IMR-90 (cell line): Measurements from ENCODE around the gene DOK3. TPM values are rescaled to one million over a fixed set of nuclear protein-coding genes. Genes with fewer than 3 reads are reported as not detected.

Experiments used
- ATAC-seq: fragments of 200-7000 bp; cut with Tn5 transposase; 2 replicates; pipeline ENCODE4 v1.9.1; 2020; ENCODE audit warnings: low read depth, mild to moderate bottlenecking, moderate library complexity
- BruUV-seq: library from RNA; stranded (reverse); fragments of 400-500 nt; replicated peaks from 2 replicates; lab custom pipeline; 2021; lab: Mats Ljungman, UMichigan
- CTCF ChIA-PET: fragments of 300-600 bp; formaldehyde crosslinking; extraction: SDS; loops from one replicate; lab custom pipeline; 2021; ENCODE audit warnings: antibody characterized with exemption; lab: Yijun Ruan, JAX
- POLR2A ChIA-PET: fragments of 300-600 bp; sonication (Branson Sonifier 250); formaldehyde crosslinking; loops from one replicate; lab custom pipeline; 2022; ENCODE audit warnings: antibody characterized with exemption; ENCODE audit not compliant: unreplicated experiment; lab: Charles Lee
- DNase-seq: peaks from one replicate; pipeline ENCODE4 v3.0.0; 2013
- H2AFZ ChIP-seq: replicated peaks from 2 replicates; pipeline ENCODE3; 2013; ENCODE audit warnings: low read length, mild to moderate bottlenecking; ENCODE audit not compliant: poor library complexity
- H2AK5ac ChIP-seq: 2 replicates; pipeline ENCODE4 v1.6.1; 2013; ENCODE audit warnings: low read depth, low read length, inconsistent platforms
- H2AK9ac ChIP-seq: replicated peaks from 2 replicates; pipeline ENCODE3; 2013; ENCODE audit warnings: mild to moderate bottlenecking, low read depth, low read length, moderate library complexity; ENCODE audit not compliant: poor library complexity
- H2BK120ac ChIP-seq: 2 replicates; pipeline ENCODE4 v1.6.1; 2013; ENCODE audit warnings: low read depth, low read length, inconsistent platforms
- H2BK15ac ChIP-seq: 3 replicates; pipeline ENCODE4 v1.6.1; 2013; ENCODE audit warnings: low read depth, low read length, inconsistent platforms
- H2BK20ac ChIP-seq: 2 replicates; pipeline ENCODE4 v1.6.1; 2013; ENCODE audit warnings: low read depth, mild to moderate bottlenecking, inconsistent platforms, low read length, moderate library complexity
- H2BK5ac ChIP-seq: 2 replicates; pipeline ENCODE4 v1.6.1; 2013; ENCODE audit warnings: mild to moderate bottlenecking, low read depth, low read length, inconsistent platforms; ENCODE audit not compliant: poor library complexity, severe bottlenecking
- H3K14ac ChIP-seq: replicated peaks from 2 replicates; pipeline ENCODE4 v1.6.1; 2013; ENCODE audit warnings: low read depth, low read length, inconsistent platforms
- H3K18ac ChIP-seq: 2 replicates; pipeline ENCODE4 v1.6.1; 2013; ENCODE audit warnings: low read depth, low read length, control low read depth
- H3K23ac ChIP-seq: 2 replicates; pipeline ENCODE4 v1.6.1; 2013; ENCODE audit warnings: low read depth, low read length, inconsistent platforms
- H3K27ac ChIP-seq: 2 replicates; pipeline ENCODE4 v1.5.1; 2013; ENCODE audit warnings: mild to moderate bottlenecking, control low read depth, low read length; ENCODE audit not compliant: insufficient read depth
- H3K27me3 ChIP-seq: 2 replicates; pipeline ENCODE4 v1.6.1; 2013; ENCODE audit warnings: low read length; ENCODE audit not compliant: control insufficient read depth, insufficient read depth
- H3K36me3 ChIP-seq: 2 replicates; pipeline ENCODE4 v1.6.1; 2013; ENCODE audit warnings: low read length, mixed read lengths; ENCODE audit not compliant: control insufficient read depth, insufficient read depth
- H3K4ac ChIP-seq: 2 replicates; pipeline ENCODE4 v1.6.1; 2013; ENCODE audit warnings: low read depth, low read length, inconsistent platforms
- H3K4me1 ChIP-seq: 2 replicates; pipeline ENCODE4 v1.6.1; 2013; ENCODE audit warnings: low read length, mixed read lengths; ENCODE audit not compliant: control insufficient read depth, insufficient read depth
- H3K4me2 ChIP-seq: 2 replicates; pipeline ENCODE4 v1.6.1; 2013; ENCODE audit warnings: low read depth, mild to moderate bottlenecking, control low read depth, low read length, moderate library complexity
- H3K4me3 ChIP-seq: 2 replicates; pipeline ENCODE4 v1.5.1; 2013; ENCODE audit warnings: low read depth, mild to moderate bottlenecking, control low read depth, low read length, moderate library complexity; ENCODE audit not compliant: insufficient read depth
- H3K56ac ChIP-seq: 2 replicates; pipeline ENCODE4 v1.6.1; 2013; ENCODE audit warnings: low read length, inconsistent platforms; ENCODE audit not compliant: insufficient read depth; ENCODE audit errors: extremely low read depth
- H3K79me1 ChIP-seq, 2 experiments: 2 replicates each; pipeline ENCODE4 v1.6.1; 2013; ENCODE audit warnings: low read length in 2 of 2, inconsistent platforms in 1 of 2, low read depth in 1 of 2
- H3K9ac ChIP-seq: 2 replicates; pipeline ENCODE4 v1.6.1; 2013; ENCODE audit warnings: low read depth, low read length, control low read depth
- H3K9me1 ChIP-seq: 2 replicates; pipeline ENCODE4 v1.6.1; 2013; ENCODE audit warnings: low read length, inconsistent platforms; ENCODE audit not compliant: insufficient read depth
- H3K9me3 ChIP-seq: 2 replicates; pipeline ENCODE4 v1.6.1; 2013; ENCODE audit warnings: low read length; ENCODE audit not compliant: control insufficient read depth, insufficient read depth
- H4K20me1 ChIP-seq: 2 replicates; pipeline ENCODE4 v1.6.1; 2013; ENCODE audit warnings: low read length, inconsistent platforms; ENCODE audit not compliant: insufficient read depth
- H4K5ac ChIP-seq: 2 replicates; pipeline ENCODE4 v1.6.1; 2013; ENCODE audit warnings: mild to moderate bottlenecking, low read depth, low read length, control low read depth
- H4K8ac ChIP-seq, 2 experiments: 2 replicates each; pipeline ENCODE4 v1.6.1; 2013; ENCODE audit warnings: low read depth in 2 of 2, low read length in 2 of 2, control low read depth in 1 of 2, inconsistent platforms in 1 of 2
- H4K91ac ChIP-seq: 2 replicates; pipeline ENCODE4 v1.6.1; 2013; ENCODE audit warnings: low read depth, low read length, inconsistent platforms; ENCODE audit not compliant: insufficient read depth
- CEBPB ChIP-seq: IDR thresholded peaks from 2 replicates; pipeline ENCODE4 v1.6.1; 2012; ENCODE audit warnings: low read depth, low read length, improper control_type of control experiment
- CTCF ChIP-seq: conservative IDR thresholded peaks from 2 replicates; pipeline ENCODE4 v1.5.1; 2012; ENCODE audit warnings: mild to moderate bottlenecking, low read depth, low read length, improper control_type of control experiment
- FOS ChIP-seq: fragments of 150-350 bp; IDR thresholded peaks from 2 replicates; pipeline ENCODE4 v1.6.1; 2016; ENCODE audit warnings: low read depth, low read length
- RFX5 ChIP-seq: IDR thresholded peaks from 2 replicates; pipeline ENCODE4 v1.8.0; 2012; ENCODE audit warnings: low read depth, mild to moderate bottlenecking, low read length, moderate library complexity
- WGBS, 2 experiments: methylation state at CpG; one replicate each; pipeline versions ENCODE4 v1.1.5 to v1.1.7; 2013; ENCODE audit warnings: missing lambda C conversion rate in 2 of 2; ENCODE audit not compliant: insufficient read length in 1 of 2; ENCODE audit errors: extremely low coverage in 2 of 2; 5-methylcytosine and 5-hydroxymethylcytosine counted together
- dilution Hi-C: fragments of 300-500 bp; cut with HindIII; formaldehyde crosslinking; loops from one replicate; pipeline ENCODE4 v1.14.3; 2018; ENCODE audit warnings: low sequenced_read_pairs; ENCODE audit not compliant: unreplicated experiment
- in situ Hi-C: fragments of 300-500 bp; cut with MboI; formaldehyde crosslinking; loops from 3 replicates; pipeline ENCODE4 v1.14.3; 2019; ENCODE audit warnings: low sequenced_read_pairs, inconsistent platforms, mixed read lengths
- intact Hi-C: fragments of 100-400 bp; cut with micrococcal nuclease; formaldehyde crosslinking; loops from 2 replicates; pipeline ENCODE4 v1.10.0; 2022
- polyA plus RNA-seq, 3 experiments: library from polyadenylated mRNA; depleted of rRNA; stranded (reverse); fragments of >200 nt; gene quantifications; 2 replicates each; pipeline ENCODE4 v1.2.3, GENCODE V29; 2012; ENCODE audit warnings: low replicate concordance in 1 of 3
- total RNA-seq: library from RNA; depleted of rRNA; stranded (reverse); fragments of >200 nt; gene quantifications from 2 replicates; pipeline ENCODE4 v1.2.3, GENCODE V29; 2012

DOK3 gene
- total and polyA plus RNA-seq, 2 of the 4 experiments (the other 2 are of a cell fraction): 0.54 to 3.9 TPM

DNA sequence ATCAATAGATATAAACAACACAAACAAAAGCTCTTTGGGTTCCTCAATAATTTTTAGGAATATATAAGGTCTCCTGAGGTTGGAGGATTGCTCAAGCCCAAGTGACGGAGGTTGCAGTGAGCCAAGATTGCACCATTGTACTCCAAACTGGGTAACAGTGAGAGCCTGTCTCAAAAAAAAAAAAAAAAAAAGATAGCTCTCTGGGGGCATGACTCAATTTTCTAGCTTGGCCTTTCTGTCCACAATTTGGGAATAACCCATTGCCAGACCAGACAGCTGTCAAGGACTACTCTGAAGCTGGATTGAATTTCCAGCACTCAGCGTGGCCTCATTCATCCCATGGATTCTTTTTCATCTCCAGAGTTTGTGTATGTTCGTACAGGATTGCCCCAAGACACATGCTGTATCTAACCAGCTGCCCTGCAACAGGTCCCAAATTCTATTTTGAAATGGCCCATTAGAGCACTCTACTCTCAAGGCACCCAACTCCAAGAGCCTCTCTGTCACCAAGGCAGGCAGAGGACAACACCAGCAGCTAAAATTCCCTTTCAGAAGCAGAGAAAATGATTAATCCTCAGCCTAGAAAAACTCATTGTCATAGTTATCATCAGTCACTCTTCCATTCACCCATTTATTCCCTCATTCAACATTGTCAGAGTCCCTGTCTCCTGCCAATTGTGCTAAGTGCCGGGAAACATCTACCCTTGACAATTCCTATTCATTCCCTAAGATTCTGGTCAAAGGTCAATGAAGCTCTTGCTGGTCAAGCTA is 36.0 kb upstream of the DOK3 start:
- Histone ChIP-seq H3K9ac (peak overlapping the region; percentile 12; the same call in 1 of the 2 replicates), H3K4me1 (peaks cover 21% of the 10 kb centered on the region), H2BK15ac (peak overlapping the region; percentile 9; the same call in 2 of the 3 replicates), H3K36me3 (peaks cover 2% of the 10 kb centered on the region; the same call in 1 of the 2 replicates), H3K4me3 (no peak overlapping the region), H2BK5ac (peak overlapping the region; percentile 87), H3K56ac (peak overlapping the region; percentile 44; the same call in 1 of the 2 replicates), H3K4ac (peak overlapping the region; percentile 82), H3K27ac (peak overlapping the region; percentile 90), H2AFZ (no peak overlapping the region), H2AK5ac (peak overlapping the region; percentile 54; the same call in 1 of the 2 replicates), H3K79me1 (peaks cover 24 to 72% of the 10 kb centered on the region in 2 experiments), H3K9me3 (no peaks in the 10 kb centered on the region), H2BK120ac (peak overlapping the region; percentile 84), H3K27me3 (no peaks in the 10 kb centered on the region), H3K18ac (peak overlapping the region; percentile 63), H4K91ac (peak overlapping the region; percentile 36; the same call in 1 of the 2 replicates), H4K5ac (peak overlapping the region; percentile 45), H4K20me1 (peaks cover 45% of the 10 kb centered on the region), H2BK20ac (peak overlapping the region; percentile 92), H2AK9ac (peak overlapping the region; percentile 43), H3K14ac (peak overlapping the region; percentile 80), H3K4me2 (peak overlapping the region; percentile 11; the same call in 1 of the 2 replicates), H3K9me1 (peaks cover 23% of the 10 kb centered on the region), H3K23ac (peak overlapping the region; percentile 5; the same call in 1 of the 2 replicates), H4K8ac (peak overlapping the region in 1 of 2 experiments; percentile 62; a peak in 2 of 4 replicates)
- ATAC-seq: peak; percentile 1
- in situ Hi-C loops (no loop called here), intact Hi-C loops (loop anchor here (1.0 to 2.0 kb wide), 2 partner anchors 28 to 53 kb away; no protein-coding TSS in a partner anchor), dilution Hi-C loops (no loop called here)
- peak; percentile 83 for DNase-seq
- ChIA-PET CTCF (interaction anchor here (0.6 to 1.8 kb wide), 7 partner anchors 8 to 1623 kb away, joined by 3 to 10 read pairs (median 3); partner anchors contain the start of gene B4GALT7), POLR2A (interaction anchor here (0.6 to 1.0 kb wide), 5 partner anchors 36 to 448 kb away, joined by 3 to 7 read pairs (median 4); partner anchors contain the start of genes B4GALT7 and PDLIM7)
- no TSS peak for BruUV-seq
- TF ChIP-seq CEBPB (peak; percentile 94), RFX5 (no peak), FOS (peak; percentile 70; the same call in 1 of the 2 replicates), CTCF (no peak)
- WGBS, 2 experiments: 70% methylated on average over 2 of the region's 4 CpGs; no CpG with 5 or more reads in 1 of the 2 experiments
